GF-D8 (cell line): ENCODE measurements around the gene NFIB.

Source experiments
- DNase-seq: peaks from one replicate; lab custom pipeline; 2025; lab: John Stamatoyannopoulos, UW

NFIB gene

DNA sequence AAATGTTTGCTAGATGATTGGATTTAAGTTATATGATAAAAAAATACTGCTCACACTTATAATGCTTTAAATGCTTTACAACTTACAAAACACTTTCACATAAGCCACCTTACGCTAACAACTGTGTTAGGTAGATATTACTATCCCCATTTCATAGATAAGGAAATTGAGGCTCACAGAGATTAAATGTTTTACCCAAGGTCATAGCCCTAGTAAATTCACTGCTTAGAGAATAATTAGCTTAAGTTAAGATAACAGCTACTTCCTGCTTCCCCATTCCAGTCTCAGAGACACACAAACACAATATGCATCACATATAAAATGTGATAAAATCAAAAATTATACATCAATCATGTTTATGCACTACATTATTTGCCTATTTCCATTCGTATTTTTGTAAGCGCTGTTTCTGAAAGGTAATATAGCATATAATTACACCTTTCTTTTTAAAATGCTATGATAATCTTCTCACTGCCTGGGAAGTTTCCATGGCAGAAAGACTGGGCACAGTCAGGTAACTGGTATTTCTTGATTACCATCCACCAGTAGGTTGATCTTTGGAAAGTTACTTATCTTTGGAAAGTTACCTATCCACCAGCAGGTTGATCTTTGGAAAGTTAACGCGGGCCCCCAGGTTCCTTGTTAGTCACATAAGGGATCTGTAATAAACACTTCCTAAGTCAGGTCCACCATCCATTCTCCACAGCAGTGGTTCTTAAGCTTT lies 101.1 kb downstream of the NFIB start:
- DNase-seq = no peak

DNA sequence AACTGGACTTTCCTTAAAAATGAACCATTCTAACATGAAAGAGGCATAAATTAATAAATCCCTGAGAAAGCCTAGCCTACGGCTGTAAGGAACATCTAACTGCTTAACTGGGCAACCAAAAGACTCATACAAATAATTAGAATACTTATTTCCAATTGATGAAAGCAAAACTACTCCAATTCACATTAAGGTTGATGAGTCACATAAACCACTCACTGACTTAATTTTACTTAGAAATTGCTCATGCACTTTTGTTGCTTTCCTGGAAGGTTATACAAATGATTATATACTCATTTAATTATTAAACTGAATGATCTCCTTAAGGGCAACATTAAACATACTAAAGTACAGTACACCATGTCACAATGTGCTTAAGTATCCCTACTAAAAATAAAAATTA lies 101.9 kb downstream of the NFIB start:
- no peak for DNase-seq

DNA sequence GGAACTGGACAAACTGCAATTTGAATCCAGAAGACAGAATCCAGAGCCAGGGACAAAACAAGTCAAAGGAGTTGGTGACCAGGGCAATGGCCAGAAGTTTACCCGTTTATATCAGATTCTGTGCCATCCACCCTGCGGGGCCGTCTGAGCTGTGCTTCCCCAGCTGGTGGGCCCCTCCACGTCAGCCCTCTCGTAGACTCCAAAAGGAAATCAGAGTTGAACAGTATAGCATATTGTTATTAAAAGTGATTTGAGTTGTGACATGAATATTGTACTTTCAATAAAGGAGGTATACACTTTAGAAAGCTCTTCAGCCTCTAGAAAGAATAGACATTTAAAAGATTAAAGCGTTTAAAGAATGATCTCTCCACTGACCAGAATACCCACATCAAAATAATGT lies 102.4 kb downstream of the NFIB start:
- DNase-seq = no peak

DNA sequence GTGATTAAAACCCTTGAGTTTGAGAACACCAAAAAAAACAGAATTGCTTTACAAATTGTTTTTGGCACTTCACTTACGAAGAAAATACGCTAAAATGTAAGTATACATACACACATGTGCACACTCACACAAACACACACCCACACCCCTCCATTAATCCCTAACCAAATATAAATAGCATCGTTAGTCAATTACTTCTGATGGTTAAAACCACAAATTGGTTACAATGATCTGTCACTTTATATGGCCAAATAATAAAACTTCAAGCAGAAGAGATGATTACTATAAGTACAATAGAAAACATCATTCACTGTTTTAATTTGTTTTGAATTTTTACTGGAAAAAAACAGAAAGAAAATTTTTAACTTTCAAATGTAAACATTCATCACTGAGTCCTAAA lies 103.5 kb downstream of the NFIB start:
- DNase-seq = no peak

DNA sequence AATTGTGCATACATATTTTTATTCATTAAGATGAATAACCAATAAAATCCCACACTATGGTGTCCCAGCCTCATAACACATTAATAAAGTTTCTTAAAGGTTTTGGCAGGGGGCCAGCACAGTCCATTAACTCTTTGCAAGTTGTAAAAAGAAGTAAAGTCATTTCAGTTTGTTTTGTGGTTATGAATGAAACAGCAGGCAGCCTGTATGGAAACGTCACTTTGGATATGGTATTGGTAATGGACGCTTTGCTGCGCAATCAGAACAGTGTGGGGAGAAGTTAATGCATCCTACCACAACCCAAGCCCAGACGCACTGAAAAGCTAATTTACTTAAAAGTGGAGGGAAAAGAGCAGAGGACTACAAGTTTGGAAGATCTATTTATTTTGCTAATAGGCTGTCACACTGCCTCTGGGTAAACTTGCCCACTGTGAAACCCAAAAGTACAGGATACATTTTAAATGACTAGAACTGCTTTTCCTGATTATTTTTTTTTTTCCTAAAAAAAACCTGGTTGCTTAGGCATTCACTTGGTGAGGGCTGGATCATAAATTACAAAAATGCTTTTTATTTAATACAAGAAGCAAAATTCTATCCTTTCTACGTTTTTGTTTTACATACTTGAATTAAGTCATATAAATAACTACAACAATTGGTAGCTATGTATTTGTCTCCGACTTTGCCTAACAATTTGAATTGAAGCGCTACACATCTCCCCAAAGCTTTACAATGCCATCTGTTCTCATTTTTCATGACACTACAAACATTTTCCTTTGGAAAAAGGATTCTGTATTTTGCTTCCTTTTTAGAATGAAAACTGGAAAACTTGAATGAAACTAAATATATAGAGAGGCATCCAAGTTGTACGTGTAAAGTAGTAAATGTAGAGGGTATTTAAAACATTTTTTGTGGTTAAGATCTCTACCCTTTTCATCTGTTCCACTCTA lies 104.3 kb downstream of the NFIB start:
- DNase-seq = no peak

DNA sequence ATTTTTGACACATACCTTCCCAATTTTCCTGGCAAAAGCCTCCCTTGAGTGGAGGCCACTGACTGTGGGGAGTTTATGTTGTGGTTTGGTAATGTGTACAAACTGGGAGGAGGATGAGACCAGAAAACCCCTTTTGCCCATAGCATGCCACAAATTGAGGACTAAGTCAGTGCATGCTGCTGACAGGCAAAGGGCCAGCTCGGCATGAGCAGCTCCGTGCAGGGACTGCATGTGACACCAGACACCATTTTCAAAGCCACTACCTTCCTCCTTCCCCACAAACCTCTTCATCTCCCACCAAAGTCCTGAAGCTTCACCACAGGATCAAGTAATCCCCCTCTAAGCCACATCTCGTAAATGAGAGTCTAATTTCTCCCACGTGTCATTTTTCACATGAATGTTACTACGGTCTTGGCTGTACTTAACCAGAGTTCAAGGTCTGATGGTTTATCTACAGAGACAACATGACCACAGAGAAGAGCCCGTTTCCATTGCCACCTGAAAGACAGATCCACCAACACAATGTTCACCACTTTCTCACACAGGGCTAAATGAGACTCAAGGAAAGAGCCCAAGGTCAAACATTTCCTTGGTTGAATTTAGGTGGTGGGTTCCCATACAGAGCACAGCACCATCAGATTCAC lies 106.5 kb downstream of the NFIB start:
- no peak for DNase-seq

DNA sequence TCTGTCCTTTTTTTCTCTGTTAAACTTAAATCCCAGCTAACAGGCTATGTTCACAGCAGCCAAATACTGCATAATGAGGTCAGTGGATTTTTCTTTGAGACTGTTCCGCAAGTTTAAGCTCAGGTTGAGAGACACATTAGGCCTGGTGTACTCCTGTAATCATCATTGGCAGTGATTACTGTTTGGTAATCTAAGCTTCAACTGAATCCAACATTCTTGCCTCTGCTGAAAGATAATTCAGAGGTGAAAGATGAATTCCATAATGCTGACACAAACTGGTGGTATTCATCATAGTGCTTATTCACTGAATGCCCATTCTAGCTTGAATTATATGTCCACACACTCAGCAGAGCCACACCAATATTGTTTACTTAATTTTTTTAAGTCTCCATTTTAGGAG lies 108.5 kb downstream of the NFIB start:
- DNase-seq = no peak

DNA sequence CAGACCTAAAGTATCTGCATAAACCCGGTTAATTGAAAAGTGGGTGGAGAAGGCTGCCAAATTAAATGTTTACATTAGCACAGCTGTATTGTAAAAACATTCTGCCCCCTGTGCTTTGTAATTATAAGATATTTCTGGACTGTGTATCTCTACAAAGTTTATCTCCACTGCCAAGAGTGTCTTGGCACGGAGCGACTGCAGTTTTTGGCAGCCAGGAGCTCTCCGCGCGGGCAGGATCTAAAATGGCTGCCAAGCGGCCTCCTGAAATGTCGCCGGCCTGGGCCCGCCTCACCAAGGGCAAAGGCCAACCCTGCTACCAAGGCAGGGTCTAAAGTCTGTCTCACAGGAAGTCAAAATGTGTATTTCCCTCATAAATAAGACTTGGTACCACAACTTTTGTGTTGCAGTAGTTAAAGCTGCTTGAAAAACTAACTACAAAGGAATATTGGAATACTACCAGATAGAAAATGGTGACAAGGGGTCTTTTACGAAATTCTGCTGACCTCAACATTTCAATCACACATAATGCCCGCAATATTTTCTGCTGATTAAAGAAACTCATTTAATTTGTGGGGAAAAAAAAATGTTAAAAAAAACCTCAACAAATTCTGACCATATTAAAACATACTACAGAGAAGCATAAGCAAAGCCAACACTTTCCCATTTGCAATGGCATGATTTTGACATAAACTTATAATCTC lies 110.4 kb downstream of the NFIB start:
- DNase-seq = no peak

DNA sequence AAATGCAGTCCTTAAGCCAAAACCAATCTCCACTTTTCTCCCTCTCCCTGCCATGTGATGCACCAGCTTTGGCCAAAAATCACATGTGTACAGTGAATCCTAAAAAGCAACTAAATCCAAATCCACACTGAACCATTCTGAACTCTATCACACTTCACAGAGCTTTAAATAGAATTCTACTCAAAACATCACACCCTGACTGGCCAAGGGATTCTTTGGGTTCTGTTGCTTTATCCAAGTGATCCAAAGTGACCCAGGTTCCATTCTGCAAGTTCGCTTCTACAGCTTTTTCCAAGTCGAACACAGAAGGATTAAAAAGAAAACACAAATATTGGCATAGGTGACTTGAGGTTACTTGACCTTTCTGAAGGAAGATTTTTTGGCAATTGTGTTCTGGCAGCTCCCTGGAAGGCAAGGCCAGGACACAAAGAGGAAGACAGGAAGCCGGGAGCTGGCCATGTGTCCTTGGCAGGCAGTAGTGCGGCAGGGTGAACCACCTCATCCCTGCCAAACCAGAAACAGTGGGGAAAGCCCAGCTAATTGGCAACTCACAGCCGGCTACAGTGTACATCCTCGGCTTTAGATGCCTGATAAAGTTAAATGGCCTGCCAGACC lies 115.0 kb downstream of the NFIB start:
- DNase-seq = no peak

DNA sequence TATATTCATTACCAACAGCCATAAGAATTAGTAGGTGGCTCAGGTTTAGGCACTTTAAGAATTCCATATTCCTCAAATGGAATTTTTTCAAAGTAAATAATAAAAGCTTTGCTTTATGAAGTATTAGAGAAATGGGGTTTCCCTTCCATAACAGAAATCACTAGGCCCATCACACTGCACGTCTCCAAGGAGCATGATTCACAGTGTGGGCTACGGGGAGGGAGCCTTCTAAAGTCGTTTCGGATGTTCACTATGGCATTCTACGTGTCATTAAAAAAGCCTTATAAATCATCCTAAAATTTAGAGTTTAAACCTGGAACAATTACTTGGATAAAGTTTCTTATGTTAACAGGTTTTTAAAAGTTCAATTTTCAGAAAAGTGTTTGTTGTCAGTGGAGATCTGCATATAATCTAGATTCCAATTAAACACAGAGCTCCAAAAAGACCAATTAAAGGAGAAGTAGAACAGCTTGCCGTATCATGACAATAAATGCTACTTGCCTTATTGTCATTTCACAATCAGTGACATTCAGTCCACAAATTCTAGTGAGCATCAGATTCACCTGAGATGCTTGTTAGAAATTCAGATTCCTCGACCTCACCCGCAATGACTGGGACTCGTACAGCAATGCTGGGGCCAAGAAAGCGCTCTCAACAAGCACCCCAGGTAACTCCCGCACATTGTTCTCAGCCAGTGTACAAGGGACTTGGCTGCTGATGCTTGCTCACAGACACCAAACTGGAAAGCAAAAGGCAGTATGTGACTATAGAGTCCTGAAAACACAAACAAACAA lies 115.7 kb downstream of the NFIB start:
- DNase-seq = no peak

DNA sequence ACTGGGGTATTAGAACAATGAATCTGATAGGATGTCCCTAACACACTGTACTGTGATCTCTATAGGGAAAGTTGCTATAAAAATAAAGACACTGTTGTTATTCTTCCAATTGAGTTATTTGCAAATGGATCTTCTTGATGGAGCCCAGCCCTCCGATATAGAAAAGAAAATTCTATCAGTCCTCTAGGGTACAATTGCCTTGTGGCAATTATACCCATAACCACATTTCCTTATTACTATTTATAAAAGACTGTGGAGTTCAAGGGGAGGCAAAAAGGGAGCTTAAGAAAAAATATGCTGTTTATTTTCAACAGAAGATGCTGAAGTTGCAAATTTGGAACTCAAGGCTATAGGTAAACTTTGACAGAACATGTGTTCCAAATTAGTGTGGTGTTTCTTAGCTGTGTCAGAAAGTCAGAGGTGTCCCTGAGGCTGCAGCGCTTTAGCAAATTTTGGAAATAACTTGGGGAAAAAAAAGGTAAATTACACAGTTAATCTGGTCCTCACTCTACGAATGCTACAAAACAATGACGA lies 116.5 kb downstream of the NFIB start:
- no peak for DNase-seq

DNA sequence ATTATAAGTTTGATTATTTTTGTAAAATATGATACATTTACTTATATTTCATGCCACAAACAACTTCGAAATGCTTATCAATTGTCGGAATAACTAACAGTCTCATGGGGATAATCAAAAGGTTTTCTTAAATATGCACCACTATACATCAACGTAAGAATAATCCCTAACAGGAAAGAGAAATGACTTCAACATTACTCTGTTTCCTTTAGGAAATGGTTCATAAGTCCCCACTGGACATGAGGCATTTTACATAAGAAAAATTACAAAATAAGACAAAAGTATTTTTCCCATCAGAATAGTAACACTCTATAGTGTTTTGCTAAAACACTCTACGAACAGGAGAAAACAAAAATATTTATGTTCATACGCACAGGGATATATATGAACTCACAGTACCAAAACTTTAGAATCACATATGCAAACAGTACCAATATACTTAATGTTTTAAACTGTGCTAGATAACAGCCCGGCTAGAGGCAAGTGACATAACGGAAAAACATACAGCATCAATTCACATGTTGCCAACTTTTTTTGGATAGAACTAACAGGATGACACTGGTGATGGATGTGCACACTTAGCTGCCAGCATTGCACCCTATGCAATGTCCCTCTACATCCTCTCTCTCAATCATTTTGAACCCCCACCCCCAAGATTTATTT lies 120.5 kb downstream of the NFIB start:
- DNase-seq = no peak

DNA sequence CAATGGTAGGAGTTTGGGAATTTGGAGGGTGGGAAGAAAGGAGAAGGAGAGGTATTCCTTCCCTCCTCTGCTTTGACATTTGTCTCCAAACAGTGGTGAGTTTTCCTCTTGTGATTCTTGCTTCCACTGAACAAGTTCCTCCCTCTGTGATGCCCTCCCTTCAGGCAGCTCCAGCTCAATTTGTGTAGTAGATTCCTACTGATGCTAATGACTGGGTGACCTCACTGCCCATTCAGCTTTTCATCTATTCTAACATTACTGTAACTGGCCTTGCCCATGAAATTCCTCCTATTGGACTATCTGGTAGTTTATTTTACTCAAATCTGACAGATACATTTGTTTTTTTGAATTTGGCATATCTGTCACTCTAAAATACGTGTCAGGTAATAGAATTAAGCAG lies 121.4 kb downstream of the NFIB start:
- no peak for DNase-seq

DNA sequence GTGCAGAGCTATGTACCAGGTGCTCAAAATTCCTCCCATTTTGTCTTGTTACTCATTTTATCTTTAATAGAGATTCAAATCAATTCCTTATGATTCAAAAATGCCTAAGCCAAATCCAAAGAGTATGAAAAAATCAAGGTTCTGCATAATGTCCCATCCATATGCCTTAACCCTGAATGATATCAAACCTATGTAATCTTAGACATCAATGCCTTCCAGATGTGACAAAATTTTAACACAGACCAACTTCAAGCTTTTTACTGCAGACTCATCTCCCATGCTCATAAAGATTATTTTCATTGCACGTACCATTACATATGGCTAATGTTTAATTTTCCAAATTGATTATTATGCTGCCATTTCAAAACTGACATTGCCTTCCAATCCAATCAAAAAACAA lies 122.4 kb downstream of the NFIB start:
- no peak for DNase-seq

DNA sequence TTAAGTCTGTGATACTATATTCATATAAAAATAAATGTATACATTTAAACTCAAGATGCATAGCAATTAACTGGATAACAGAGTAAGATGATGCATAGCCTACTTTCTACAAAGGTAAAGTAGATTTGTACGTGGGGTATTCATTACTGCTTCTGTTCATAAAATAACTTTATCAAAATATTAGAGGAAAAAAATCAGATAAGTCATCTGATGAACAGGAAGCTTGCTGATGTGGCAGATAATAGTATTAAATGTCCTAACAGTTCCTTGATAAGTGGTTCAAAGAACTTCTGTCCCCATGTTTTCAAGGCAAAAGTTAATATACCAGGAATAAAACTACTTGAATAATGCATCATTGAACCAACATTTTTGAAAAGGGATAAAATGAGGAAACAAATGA lies 123.7 kb downstream of the NFIB start:
- no peak for DNase-seq

DNA sequence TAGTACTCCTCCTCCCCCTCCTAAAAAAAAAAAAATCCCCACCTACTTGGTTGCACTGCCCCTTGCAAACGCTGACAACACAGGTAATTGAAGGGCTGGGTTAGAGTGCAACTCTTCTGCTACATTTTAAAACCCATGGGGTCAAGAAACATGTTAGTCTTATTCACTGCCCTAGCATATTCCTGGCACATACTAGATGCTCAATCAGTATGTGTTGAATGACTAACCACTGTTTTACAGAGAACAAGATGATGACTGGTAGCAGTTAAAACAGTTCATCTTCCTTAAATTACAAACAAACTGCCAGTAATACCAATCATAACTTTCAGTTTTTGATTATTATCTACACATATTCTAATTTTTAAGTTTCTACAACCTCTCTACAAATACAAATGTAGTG lies 124.4 kb downstream of the NFIB start:
- DNase-seq = no peak

DNA sequence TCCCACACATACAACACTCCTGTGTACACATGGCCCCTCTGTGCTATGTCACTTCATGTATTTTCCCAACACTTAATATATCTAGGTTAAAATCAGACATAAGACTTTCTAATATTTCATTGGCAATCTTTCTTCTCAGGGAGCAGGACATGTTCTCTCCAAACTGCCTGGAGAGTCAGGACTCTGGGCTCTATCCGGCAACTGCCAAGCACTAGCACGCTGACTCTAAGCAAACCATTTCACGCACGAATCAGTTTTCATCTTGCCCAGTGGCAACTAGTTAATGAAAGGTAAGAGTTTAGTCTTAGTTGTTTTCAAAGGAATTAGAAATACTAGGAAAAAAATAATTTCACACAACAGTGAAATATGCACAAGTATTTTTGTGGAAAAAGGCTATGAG lies 124.8 kb downstream of the NFIB start:
- no peak for DNase-seq

DNA sequence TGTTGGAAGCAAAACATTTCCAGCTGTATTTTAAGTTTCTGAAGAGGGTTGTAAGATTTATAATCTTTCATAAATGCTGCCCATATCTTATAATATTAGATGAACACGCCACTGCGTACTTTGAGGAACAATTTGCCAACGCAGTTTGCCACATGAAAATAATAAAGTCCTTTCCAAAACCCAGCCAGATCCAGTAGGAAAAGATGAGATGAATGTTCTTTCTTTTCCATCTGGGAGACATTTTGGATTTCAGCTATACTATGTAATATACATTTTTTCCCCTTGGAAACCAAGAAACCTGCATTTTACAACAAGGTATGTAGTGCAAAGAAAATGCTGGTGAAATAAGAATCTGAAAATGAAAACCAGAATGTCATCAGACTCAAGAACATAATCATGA lies 125.4 kb downstream of the NFIB start:
- DNase-seq = no peak

DNA sequence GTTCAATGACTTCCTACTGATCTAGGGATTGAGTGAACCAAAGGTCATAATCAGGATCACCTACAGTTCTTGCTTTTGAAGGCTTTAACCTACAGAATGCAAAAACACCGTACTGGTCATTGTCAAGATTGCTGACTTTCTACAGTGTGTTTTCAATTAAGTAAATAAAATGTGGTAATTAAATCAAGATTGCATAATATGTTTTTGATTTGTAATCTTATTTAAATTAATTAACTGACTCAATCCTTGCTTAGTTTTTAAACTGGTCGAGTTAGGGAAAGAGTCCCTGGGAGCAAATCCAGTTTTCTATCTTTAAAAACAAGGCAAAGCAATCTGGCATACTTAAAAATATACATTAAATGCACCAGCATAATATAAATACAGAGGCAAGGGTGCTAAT lies 125.9 kb downstream of the NFIB start:
- no peak for DNase-seq

DNA sequence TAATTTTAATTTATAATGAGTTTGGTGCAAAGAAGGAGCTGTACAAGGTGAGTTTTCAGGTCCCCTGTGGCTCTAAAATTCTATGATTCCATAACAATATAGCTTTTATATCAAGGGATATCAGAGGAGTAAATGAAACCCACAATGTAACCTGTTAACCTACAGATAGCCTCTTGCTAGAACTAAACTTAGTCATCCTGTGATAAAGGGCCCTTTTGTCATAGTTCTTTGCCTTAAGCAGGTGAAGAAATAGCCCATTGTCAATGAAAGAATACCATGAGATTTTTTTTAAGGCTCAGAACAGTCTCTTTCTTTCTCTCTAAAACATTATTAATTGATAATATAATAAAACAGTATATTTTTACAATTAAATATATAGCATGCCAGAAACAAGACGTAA lies 127.8 kb downstream of the NFIB start:
- no peak for DNase-seq
